ENCODE data around the gene AHCYL2.

The AHCYL2 gene

GRCh38 chr7:129202058-129202777, 22.6 kb upstream of the AHCYL2 start:
- no peak for TF ChIP-seq CTCF (IDR thresholded peaks at IDR 0.05; ENCODE audit: low read length, missing control alignments)
- H3K4me3 ChIP-seq (replicated peaks; ENCODE audit: low read depth, low read length), result no peak overlapping the region
- DNase-seq (ENCODE audit: low read depth), result no peak

GRCh38 chr7:129203050-129203741, 21.6 kb upstream of the AHCYL2 start:
- DNase-seq (ENCODE audit: low read depth), result no peak
- no peak for TF ChIP-seq CTCF (IDR thresholded peaks at IDR 0.05; ENCODE audit: low read length, missing control alignments)
- no peak overlapping the region for H3K4me3 ChIP-seq (replicated peaks; ENCODE audit: low read depth, low read length)

- H3K4me3 ChIP-seq (replicated peaks; ENCODE audit: low read depth, low read length), result no peak overlapping the region
These were observed 19.6 kb upstream of the AHCYL2 start for GRCh38 chr7:129205126-129205818.

GRCh38 chr7:129205987-129206785, 18.6 kb upstream of the AHCYL2 start:
- TF ChIP-seq CTCF (IDR thresholded peaks at IDR 0.05; ENCODE audit: low read length, missing control alignments), result no peak
- DNase-seq (ENCODE audit: low read depth), result no peak
- no peak overlapping the region for H3K4me3 ChIP-seq (replicated peaks; ENCODE audit: low read depth, low read length)

More at GRCh38 chr7:129205126-129205818, 19.6 kb upstream of the AHCYL2 start:
- TF ChIP-seq CTCF (IDR thresholded peaks at IDR 0.05; ENCODE audit: low read length, missing control alignments), result no peak
- DNase-seq (ENCODE audit: low read depth), result no peak

- no peak for TF ChIP-seq CTCF (IDR thresholded peaks at IDR 0.05; ENCODE audit: low read length, missing control alignments)
- DNase-seq (ENCODE audit: low read depth), result no peak
- no peak overlapping the region for H3K4me3 ChIP-seq (replicated peaks; ENCODE audit: low read depth, low read length)
These were observed 16.2 kb upstream of the AHCYL2 start for GRCh38 chr7:129208667-129209066.

- no peak overlapping the region for H3K4me3 ChIP-seq (replicated peaks; ENCODE audit: low read depth, low read length)
- DNase-seq (ENCODE audit: low read depth), result no peak
- no peak for TF ChIP-seq CTCF (IDR thresholded peaks at IDR 0.05; ENCODE audit: low read length, missing control alignments)
These were observed 15.5 kb upstream of the AHCYL2 start for GRCh38 chr7:129209067-129209926.

Measured in fibroblast of pulmonary artery (primary cell).